ENCODE measurements around the gene NENF. TPM values are rescaled to one million over a fixed set of nuclear protein-coding genes. Genes with fewer than 3 reads are reported as not detected.
"Not testable (repeated sequence)": the region's sequence is repeated elsewhere in the genome, so short reads cannot be mapped to it uniquely, and the experiment has no call there.

The NENF gene
- total and polyA plus RNA-seq, 2 donors (not counting 1 experiment from before 2014, with no cell fraction given) = 33.3 to 58.1 TPM

- DNase-seq (ENCODE audit: low read depth in 2 of 2) = no peak
- no peak overlapping the region for H3K27ac ChIP-seq (ENCODE audit: insufficient read depth, low read length)
- H3K9me3 ChIP-seq (ENCODE audit: control insufficient read depth, insufficient read depth, low read depth, low read length) = no peaks in the 10 kb centered on the region
- H3K36me3 ChIP-seq (ENCODE audit: control insufficient read depth, insufficient read depth, low read length) = no peaks in the 10 kb centered on the region
- no peaks in the 10 kb centered on the region for H3K79me2 ChIP-seq (ENCODE audit: control insufficient read depth, insufficient read depth, low read length)
- no peaks in the 10 kb centered on the region for H3K4me1 ChIP-seq (ENCODE audit: control insufficient read depth, extremely low read depth, insufficient read depth, low read length)
- H2AFZ ChIP-seq (ENCODE audit: low read length) = no peak overlapping the region
- no peak overlapping the region for H3K4me2 ChIP-seq (ENCODE audit: extremely low read depth, insufficient read depth, low read length)
- no peak for TF ChIP-seq EZH2 (IDR thresholded peaks at IDR 0.05; ENCODE audit: low read length, missing control alignments)
- TF ChIP-seq, protein P1, sequence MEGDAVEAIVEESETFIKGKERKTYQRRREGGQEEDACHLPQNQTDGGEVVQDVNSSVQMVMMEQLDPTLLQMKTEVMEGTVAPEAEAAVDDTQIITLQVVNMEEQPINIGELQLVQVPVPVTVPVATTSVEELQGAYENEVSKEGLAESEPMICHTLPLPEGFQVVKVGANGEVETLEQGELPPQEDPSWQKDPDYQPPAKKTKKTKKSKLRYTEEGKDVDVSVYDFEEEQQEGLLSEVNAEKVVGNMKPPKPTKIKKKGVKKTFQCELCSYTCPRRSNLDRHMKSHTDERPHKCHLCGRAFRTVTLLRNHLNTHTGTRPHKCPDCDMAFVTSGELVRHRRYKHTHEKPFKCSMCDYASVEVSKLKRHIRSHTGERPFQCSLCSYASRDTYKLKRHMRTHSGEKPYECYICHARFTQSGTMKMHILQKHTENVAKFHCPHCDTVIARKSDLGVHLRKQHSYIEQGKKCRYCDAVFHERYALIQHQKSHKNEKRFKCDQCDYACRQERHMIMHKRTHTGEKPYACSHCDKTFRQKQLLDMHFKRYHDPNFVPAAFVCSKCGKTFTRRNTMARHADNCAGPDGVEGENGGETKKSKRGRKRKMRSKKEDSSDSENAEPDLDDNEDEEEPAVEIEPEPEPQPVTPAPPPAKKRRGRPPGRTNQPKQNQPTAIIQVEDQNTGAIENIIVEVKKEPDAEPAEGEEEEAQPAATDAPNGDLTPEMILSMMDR (conservative IDR thresholded peaks at IDR 0.05 in 1 of 2, IDR thresholded peaks at IDR 0.05 in 1 of 2; ENCODE audit: low read depth in 1 of 2, low read length in 2 of 2) = no peak
- H4K20me1 ChIP-seq (ENCODE audit: control insufficient read depth, extremely low read depth, insufficient read depth, low read length) = no peaks in the 10 kb centered on the region
- no peak overlapping the region for H3K9ac ChIP-seq (ENCODE audit: insufficient read depth, low read length)
- no peak overlapping the region for H3K4me3 ChIP-seq (replicated peaks in 1 of 4; ENCODE audit: control extremely low read depth in 1 of 4, insufficient read depth in 1 of 4, low read depth in 3 of 4, low read length in 4 of 4)
- peaks cover 2% of the 10 kb centered on the region for H3K27me3 ChIP-seq (ENCODE audit: control insufficient read depth, insufficient read depth, low read length)
Observed at GRCh38 chr1:212479188-212479587, 46.5 kb downstream of the NENF start.

- not testable (repeated sequence) for H3K9ac ChIP-seq (ENCODE audit: insufficient read depth, low read length); H3K4me3 ChIP-seq (replicated peaks in 1 of 4; ENCODE audit: control extremely low read depth in 1 of 4, insufficient read depth in 1 of 4, low read depth in 3 of 4, low read length in 4 of 4); H3K4me2 ChIP-seq (ENCODE audit: extremely low read depth, insufficient read depth, low read length); H3K27me3 ChIP-seq (ENCODE audit: control insufficient read depth, insufficient read depth, low read length); H3K27ac ChIP-seq (ENCODE audit: insufficient read depth, low read length); DNase-seq (ENCODE audit: low read depth in 2 of 2); H3K9me3 ChIP-seq (ENCODE audit: control insufficient read depth, insufficient read depth, low read depth, low read length); H2AFZ ChIP-seq (ENCODE audit: low read length); H3K4me1 ChIP-seq (ENCODE audit: control insufficient read depth, extremely low read depth, insufficient read depth, low read length); H3K36me3 ChIP-seq (ENCODE audit: control insufficient read depth, insufficient read depth, low read length); H4K20me1 ChIP-seq (ENCODE audit: control insufficient read depth, extremely low read depth, insufficient read depth, low read length); H3K79me2 ChIP-seq (ENCODE audit: control insufficient read depth, insufficient read depth, low read length)
Observed at GRCh38 chr1:212480711-212481437, 48.2 kb downstream of the NENF start.

- Histone ChIP-seq H3K27ac (ENCODE audit: insufficient read depth, low read length) (no peak overlapping the region), H3K4me3 (replicated peaks in 1 of 4; ENCODE audit: control extremely low read depth in 1 of 4, insufficient read depth in 1 of 4, low read depth in 3 of 4, low read length in 4 of 4) (no peak overlapping the region), H4K20me1 (ENCODE audit: control insufficient read depth, extremely low read depth, insufficient read depth, low read length) (no peaks in the 10 kb centered on the region), H3K79me2 (ENCODE audit: control insufficient read depth, insufficient read depth, low read length) (no peaks in the 10 kb centered on the region), H3K27me3 (ENCODE audit: control insufficient read depth, insufficient read depth, low read length) (peaks cover 2% of the 10 kb centered on the region), H3K9me3 (ENCODE audit: control insufficient read depth, insufficient read depth, low read depth, low read length) (no peaks in the 10 kb centered on the region), H2AFZ (ENCODE audit: low read length) (no peak overlapping the region), H3K4me1 (ENCODE audit: control insufficient read depth, extremely low read depth, insufficient read depth, low read length) (peaks cover 2% of the 10 kb centered on the region), H3K9ac (ENCODE audit: insufficient read depth, low read length) (no peak overlapping the region), H3K36me3 (ENCODE audit: control insufficient read depth, insufficient read depth, low read length) (no peaks in the 10 kb centered on the region), H3K4me2 (ENCODE audit: extremely low read depth, insufficient read depth, low read length) (no peak overlapping the region)
- TF ChIP-seq, protein P1 (conservative IDR thresholded peaks at IDR 0.05 in 1 of 2, IDR thresholded peaks at IDR 0.05 in 1 of 2; ENCODE audit: low read depth in 1 of 2, low read length in 2 of 2) = no peak
- TF ChIP-seq EZH2 (IDR thresholded peaks at IDR 0.05; ENCODE audit: low read length, missing control alignments) = no peak
- DNase-seq (ENCODE audit: low read depth in 2 of 2) = peak in 1 of 2 donors; percentile 34
Observed at GRCh38 chr1:212481438-212481767, 48.7 kb downstream of the NENF start.
